GM23248 (cell line): Measurements from ENCODE around the gene SLC22A2.

Experiments
- EZH2 ChIP-seq: fragments of 200-600 bp; sonication (generic); IDR thresholded peaks from 2 replicates; pipeline ENCODE4 v1.6.1; 2018; ENCODE audit warnings: antibody characterized with exemption, mild to moderate bottlenecking; ENCODE audit not compliant: insufficient read depth, poor library complexity, severe bottlenecking
- EZH2phosphoT487 ChIP-seq: fragments of 200-600 bp; sonication (generic); IDR thresholded peaks from 2 replicates; pipeline ENCODE4 v1.6.1; 2018; ENCODE audit warnings: antibody characterized with exemption, moderate library complexity, mild to moderate bottlenecking, low read depth; ENCODE audit not compliant: insufficient read depth

DNA sequence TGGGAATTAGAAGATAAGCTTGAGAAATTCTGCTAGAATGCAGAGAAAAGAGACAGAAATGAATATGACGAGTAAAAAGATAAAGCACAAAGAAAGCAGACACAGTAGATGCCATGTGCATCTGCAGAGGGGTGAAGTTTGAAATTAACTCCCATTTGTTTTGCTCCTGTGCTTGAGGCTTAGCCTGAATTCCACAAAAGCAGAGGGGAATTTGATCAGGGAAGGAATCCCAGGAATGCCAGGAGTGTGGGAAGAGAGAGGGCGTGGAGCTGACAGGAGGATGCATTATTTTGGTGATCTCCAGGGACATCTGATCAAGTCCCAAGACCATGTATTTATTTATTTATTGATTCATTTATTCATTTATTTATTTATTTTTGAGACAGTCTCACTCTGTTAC lies 81.4 kb downstream of the SLC22A2 start:
- TF ChIP-seq EZH2 = no peak
- TF ChIP-seq EZH2phosphoT487 = no peak
